HG02943 (cell line): ENCODE results near the gene MTX3.

Experiments used
- ATAC-seq: cut with Tn5 transposase; IDR thresholded peaks from one replicate; pipeline ENCODE4 v1.9.1; 2021; ENCODE audit warnings: mild to moderate bottlenecking, low read depth, moderate library complexity; ENCODE audit not compliant: unreplicated experiment

The MTX3 gene

GRCh38 chr5:79936646-79937216, 54.3 kb downstream of the MTX3 start:
- ATAC-seq, result no peak

- no peak for ATAC-seq
Measured at GRCh38 chr5:79936002-79936645, 54.9 kb downstream of the MTX3 start.

- ATAC-seq, result no peak
Measured at GRCh38 chr5:79934681-79935080, 56.4 kb downstream of the MTX3 start.

GRCh38 chr5:79932510-79933504, 58.3 kb downstream of the MTX3 start:
- no peak for ATAC-seq

- no peak for ATAC-seq
Measured at GRCh38 chr5:79931866-79932265, 59.2 kb downstream of the MTX3 start.

GRCh38 chr5:79931409-79931808, 59.7 kb downstream of the MTX3 start:
- ATAC-seq, result no peak

GRCh38 chr5:79929095-79929494, 62.0 kb downstream of the MTX3 start:
- ATAC-seq, result no peak
